Neural progenitor cell (in vitro differentiated cells): ENCODE measurements around the gene PCSK5.

Source experiments
- EZH2 ChIP-seq: fragments of 200-600 bp; sonication (generic); IDR thresholded peaks from 2 replicates; pipeline ENCODE4 v1.6.1; 2017; ENCODE audit warnings: antibody characterized with exemption, mild to moderate bottlenecking, moderate library complexity
- TF ChIP-seq, protein P1 (sequence below): fragments of 200-600 bp; sonication (generic); IDR thresholded peaks from 2 replicates; pipeline ENCODE4 v1.5.1; 2017; ENCODE audit warnings: antibody characterized with exemption, mild to moderate bottlenecking

DNA sequence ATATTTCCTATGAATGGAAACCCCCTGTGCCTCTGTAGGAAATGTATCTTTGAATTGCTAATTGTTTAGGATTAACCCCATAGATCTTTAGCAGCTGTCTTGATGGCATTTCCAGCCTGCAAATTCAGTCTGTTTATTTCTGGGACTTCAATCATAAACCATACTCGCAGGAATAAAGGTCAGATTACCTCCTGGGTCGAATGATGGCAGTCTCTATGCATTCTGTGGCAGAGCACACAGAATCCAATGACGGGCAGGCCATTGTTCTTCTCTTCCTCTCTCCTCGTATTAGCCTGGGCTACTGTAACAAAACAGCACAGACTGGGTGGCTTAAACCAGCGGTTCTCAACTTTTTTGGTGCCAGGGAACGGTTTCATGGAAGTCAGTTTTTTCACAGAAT is 199.9 kb downstream of the PCSK5 start:
- TF ChIP-seq, protein P1, sequence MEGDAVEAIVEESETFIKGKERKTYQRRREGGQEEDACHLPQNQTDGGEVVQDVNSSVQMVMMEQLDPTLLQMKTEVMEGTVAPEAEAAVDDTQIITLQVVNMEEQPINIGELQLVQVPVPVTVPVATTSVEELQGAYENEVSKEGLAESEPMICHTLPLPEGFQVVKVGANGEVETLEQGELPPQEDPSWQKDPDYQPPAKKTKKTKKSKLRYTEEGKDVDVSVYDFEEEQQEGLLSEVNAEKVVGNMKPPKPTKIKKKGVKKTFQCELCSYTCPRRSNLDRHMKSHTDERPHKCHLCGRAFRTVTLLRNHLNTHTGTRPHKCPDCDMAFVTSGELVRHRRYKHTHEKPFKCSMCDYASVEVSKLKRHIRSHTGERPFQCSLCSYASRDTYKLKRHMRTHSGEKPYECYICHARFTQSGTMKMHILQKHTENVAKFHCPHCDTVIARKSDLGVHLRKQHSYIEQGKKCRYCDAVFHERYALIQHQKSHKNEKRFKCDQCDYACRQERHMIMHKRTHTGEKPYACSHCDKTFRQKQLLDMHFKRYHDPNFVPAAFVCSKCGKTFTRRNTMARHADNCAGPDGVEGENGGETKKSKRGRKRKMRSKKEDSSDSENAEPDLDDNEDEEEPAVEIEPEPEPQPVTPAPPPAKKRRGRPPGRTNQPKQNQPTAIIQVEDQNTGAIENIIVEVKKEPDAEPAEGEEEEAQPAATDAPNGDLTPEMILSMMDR, result no peak
- no peak for TF ChIP-seq EZH2
